Measurements from ENCODE around the gene LRIT2.
"Not testable (repeated sequence)": the region's sequence is repeated elsewhere in the genome, so short reads cannot be mapped to it uniquely, and the experiment has no call there.

LRIT2 gene

GRCh38 chr10:84178160-84178609 is 47.2 kb downstream of the LRIT2 start:
- no peak for DNase-seq

- DNase-seq, result peak; percentile 69
Measured at GRCh38 chr10:84177541-84178141, 47.7 kb downstream of the LRIT2 start.

- DNase-seq, result no peak
Measured at GRCh38 chr10:84176836-84177474, 48.4 kb downstream of the LRIT2 start.

- no peak for DNase-seq
Measured at GRCh38 chr10:84176351-84176750, 49.0 kb downstream of the LRIT2 start.

- DNase-seq, result no peak
Measured at GRCh38 chr10:84175436-84175835, 49.9 kb downstream of the LRIT2 start.

- DNase-seq, result no peak
Measured at GRCh38 chr10:84173501-84173929, 51.8 kb downstream of the LRIT2 start, which contains the start of gene GPR15LG. Gene GPR15LG, plus strand, starts transcription at chr10:84173801. Its CDS starts 51 bp downstream, at chr10:84173852.

GRCh38 chr10:84172467-84173356 is 52.6 kb downstream of the LRIT2 start:
- DNase-seq, result no peak

GRCh38 chr10:84171700-84172466 is 53.5 kb downstream of the LRIT2 start:
- not testable (repeated sequence) for DNase-seq

- DNase-seq, result not testable (repeated sequence)
Measured at GRCh38 chr10:84171237-84171636, 54.1 kb downstream of the LRIT2 start.

Data from CD4-positive, alpha-beta T cell treated with Interleukin-4 for 4 hours (primary cell).